A673 (cell line): ENCODE data around the gene INPP4A. TPM values are rescaled to one million over a fixed set of nuclear protein-coding genes. Genes with fewer than 3 reads are reported as not detected.

Experiments used
- BruUV-seq: library from RNA; stranded (reverse); fragments of 400-500 nt; replicated peaks from 2 replicates; lab custom pipeline; 2021; lab: Mats Ljungman, UMichigan
- CTCF ChIA-PET: fragments of 300-600 bp; sonication (Branson Sonifier 250); formaldehyde crosslinking; loops from one replicate; lab custom pipeline; 2022; ENCODE audit warnings: antibody characterized with exemption; lab: Charles Lee
- POLR2A ChIA-PET: fragments of 300-600 bp; sonication (Branson Sonifier 250); formaldehyde crosslinking; loops from one replicate; lab custom pipeline; 2022; ENCODE audit warnings: antibody characterized with exemption; ENCODE audit not compliant: low non-redundant PET; lab: Charles Lee
- DNase-seq: peaks from one replicate; pipeline ENCODE4 v3.0.0-alpha.2; 2015; ENCODE audit warnings: low spot score
- H3K27ac ChIP-seq: fragments of 200-600 bp; sonication (generic); 2 replicates; pipeline ENCODE4 v1.5.1; 2016; ENCODE audit warnings: mixed run types, low read depth, mild to moderate bottlenecking, mixed read lengths, antibody characterized with exemption, low read length; ENCODE audit not compliant: poor library complexity, severe bottlenecking
- H3K27me3 ChIP-seq: fragments of 200-600 bp; sonication (generic); replicated peaks from 2 replicates; pipeline ENCODE4 v1.6.1; 2017; ENCODE audit warnings: mixed run types, low read depth, mild to moderate bottlenecking, mixed read lengths, antibody characterized with exemption, low read length; ENCODE audit not compliant: insufficient read depth, poor library complexity
- H3K36me3 ChIP-seq: fragments of 200-600 bp; sonication (generic); 2 replicates; pipeline ENCODE4 v1.6.1; 2016; ENCODE audit warnings: mixed run types, mild to moderate bottlenecking, mixed read lengths, antibody characterized with exemption, low read length; ENCODE audit not compliant: insufficient read depth, poor library complexity, severe bottlenecking
- H3K4me1 ChIP-seq: fragments of 200-600 bp; sonication (generic); 2 replicates; pipeline ENCODE4 v1.6.1; 2017; ENCODE audit warnings: mixed run types, mild to moderate bottlenecking, mixed read lengths, antibody characterized with exemption, low read length; ENCODE audit not compliant: insufficient read depth, poor library complexity, severe bottlenecking
- H3K4me3 ChIP-seq: fragments of 200-600 bp; sonication (generic); 2 replicates; pipeline ENCODE4 v1.5.1; 2016; ENCODE audit warnings: low read depth, mixed run types, mild to moderate bottlenecking, mixed read lengths, low read length; ENCODE audit not compliant: poor library complexity, severe bottlenecking
- H3K9me3 ChIP-seq: fragments of 200-600 bp; sonication (generic); 2 replicates; pipeline ENCODE4 v1.6.1; 2016; ENCODE audit warnings: mixed run types, low read depth, mild to moderate bottlenecking, mixed read lengths, antibody characterized with exemption, low read length; ENCODE audit not compliant: poor library complexity, severe bottlenecking
- CTCF ChIP-seq: fragments of 300-800, 200-600 bp; sonication (generic); conservative IDR thresholded peaks from 2 replicates; pipeline ENCODE4 v1.5.1; 2017; ENCODE audit warnings: low read depth, mild to moderate bottlenecking, antibody characterized with exemption, low read length, moderate library complexity, mixed read lengths
- EZH2 ChIP-seq: fragments of 200-600 bp; sonication (generic); IDR thresholded peaks from 2 replicates; pipeline ENCODE4 v1.6.1; 2017; ENCODE audit warnings: borderline replicate concordance, low read depth, mild to moderate bottlenecking, mixed read lengths, antibody characterized with exemption, low read length; ENCODE audit not compliant: poor library complexity, severe bottlenecking
- intact Hi-C: fragments of 100-400 bp; cut with micrococcal nuclease; formaldehyde crosslinking; loops from one replicate; pipeline ENCODE4 v1.10.0; 2022; ENCODE audit not compliant: unreplicated experiment
- total RNA-seq: library from RNA; stranded (reverse); gene quantifications from 2 replicates; pipeline ENCODE4 v1.2.3, GENCODE V29; 2021

Gene INPP4A
- total RNA-seq, 1 experiment from 2014 or later = 33.5 TPM

- Histone ChIP-seq H3K27ac (no peak overlapping the region), H3K36me3 (no peaks in the 10 kb centered on the region), H3K9me3 (no peaks in the 10 kb centered on the region), H3K4me3 (no peak overlapping the region), H3K27me3 (no peaks in the 10 kb centered on the region), H3K4me1 (peaks cover 18% of the 10 kb centered on the region)
- no TSS peak for BruUV-seq
- CTCF ChIA-PET = no interaction called here
- TF ChIP-seq EZH2 (no peak), CTCF (no peak)
- intact Hi-C loops = no loop called here
- no peak for DNase-seq
- POLR2A ChIA-PET = no interaction called here
Measured at GRCh38 chr2:98512699-98513098, 68.0 kb downstream of the INPP4A start.

DNA sequence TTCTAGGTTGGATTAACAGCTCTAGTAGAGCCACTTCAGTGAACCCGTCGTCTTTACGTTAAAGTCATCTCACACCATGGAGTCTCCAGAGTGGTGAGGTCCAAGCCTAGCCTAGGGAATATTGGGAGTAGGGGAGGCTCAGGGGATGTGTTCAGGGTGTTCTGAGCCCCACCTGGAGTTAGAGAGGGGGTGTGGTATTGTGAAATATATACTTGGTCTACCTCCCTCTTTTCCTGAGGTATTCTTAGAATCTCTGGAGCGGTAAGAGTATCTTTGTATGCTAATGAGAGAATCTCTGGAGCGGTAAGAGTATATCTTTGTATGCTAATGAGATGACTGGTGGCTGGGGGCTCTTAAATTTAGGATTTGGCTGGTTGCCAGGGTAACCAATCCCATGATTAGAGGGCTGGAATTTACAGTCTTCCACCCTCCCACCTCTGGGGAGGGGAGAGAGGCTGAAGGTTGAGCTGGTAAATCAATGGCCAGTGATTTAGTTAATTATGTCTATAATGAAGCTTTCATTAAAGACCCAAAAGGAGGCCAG is 69.5 kb downstream of the INPP4A start:
- no peak overlapping the region for H3K27ac ChIP-seq
- no peak for DNase-seq
- H3K4me1 ChIP-seq = peaks cover 21% of the 10 kb centered on the region
- no peaks in the 10 kb centered on the region for H3K27me3 ChIP-seq
- BruUV-seq = no TSS peak
- TF ChIP-seq EZH2 (no peak), CTCF (no peak)
- ChIA-PET POLR2A (no interaction called here), CTCF (no interaction called here)
- intact Hi-C loops = no loop called here
- no peak overlapping the region for H3K4me3 ChIP-seq
- H3K9me3 ChIP-seq = no peaks in the 10 kb centered on the region
- H3K36me3 ChIP-seq = no peaks in the 10 kb centered on the region

DNA sequence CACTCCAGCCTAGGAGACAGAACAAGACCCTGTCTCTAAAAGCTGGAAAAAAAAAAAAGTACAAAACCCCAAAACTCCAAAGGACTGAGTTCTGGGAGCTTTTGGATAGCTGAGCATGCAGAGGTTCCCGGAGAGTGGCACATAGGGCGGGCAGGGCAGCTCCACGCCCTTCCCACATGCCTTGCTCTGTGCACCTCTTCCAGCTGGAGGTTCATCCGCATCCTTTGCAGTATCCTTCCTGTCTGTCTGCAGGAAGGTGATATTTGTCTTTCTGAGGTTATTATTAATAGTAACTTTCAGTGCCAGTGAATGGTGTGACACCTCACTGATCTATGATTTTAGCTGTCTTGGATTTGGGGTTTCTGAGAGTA is 70.2 kb downstream of the INPP4A start:
- intact Hi-C loops = no loop called here
- Histone ChIP-seq H3K27ac (peak overlapping the region; percentile 27), H3K36me3 (no peaks in the 10 kb centered on the region), H3K27me3 (no peaks in the 10 kb centered on the region), H3K4me3 (no peak overlapping the region), H3K9me3 (no peaks in the 10 kb centered on the region), H3K4me1 (peaks cover 21% of the 10 kb centered on the region)
- DNase-seq = no peak
- ChIA-PET CTCF (no interaction called here), POLR2A (no interaction called here)
- TF ChIP-seq CTCF (no peak), EZH2 (no peak)
- BruUV-seq = no TSS peak
